HEK293 (cell line): ENCODE measurements around the gene MKNK2.

Source experiments
- BCL11B ChIP-seq: fragments of 450-650 bp; formaldehyde crosslinking; IDR thresholded peaks from 2 replicates; pipeline ENCODE4 v1.5.1; 2016; ENCODE audit warnings: low read depth, missing biosample characterization, missing genetic modification characterization
- EGR2 ChIP-seq: fragments of 450-650 bp; formaldehyde crosslinking; IDR thresholded peaks from 2 replicates; pipeline ENCODE4 v1.5.1; 2016; ENCODE audit warnings: low read depth, missing biosample characterization, missing genetic modification characterization
- HOXC10 ChIP-seq: sonication (generic); formaldehyde crosslinking; IDR thresholded peaks from 2 replicates; pipeline ENCODE4 v1.8.1; 2023; ENCODE audit warnings: mild to moderate bottlenecking, missing genetic modification reagents
- IKZF3 ChIP-seq: fragments of 450-650 bp; IDR thresholded peaks from 2 replicates; pipeline ENCODE4 v1.5.0; 2018; ENCODE audit warnings: missing biosample characterization, mild to moderate bottlenecking, missing genetic modification characterization, moderate library complexity
- KLF7 ChIP-seq: fragments of 450-650 bp; formaldehyde crosslinking; IDR thresholded peaks from 2 replicates; pipeline ENCODE4 v1.5.1; 2016; ENCODE audit warnings: missing biosample characterization, missing genetic modification characterization, borderline replicate concordance
- SP2 ChIP-seq: fragments of 450-650 bp; formaldehyde crosslinking; IDR thresholded peaks from 2 replicates; pipeline ENCODE4 v1.5.1; 2016; ENCODE audit warnings: missing biosample characterization, missing genetic modification characterization
- SP3 ChIP-seq: fragments of 450-650 bp; formaldehyde crosslinking; IDR thresholded peaks from 2 replicates; pipeline ENCODE4 v1.5.1; 2016; ENCODE audit warnings: missing biosample characterization, missing genetic modification characterization
- ZNF140 ChIP-seq: fragments of 450-650 bp; formaldehyde crosslinking; IDR thresholded peaks from 2 replicates; pipeline ENCODE4 v1.5.1; 2016; ENCODE audit warnings: missing biosample characterization, missing genetic modification characterization
- ZNF24 ChIP-seq: fragments of 450-650 bp; formaldehyde crosslinking; IDR thresholded peaks from 2 replicates; pipeline ENCODE4 v1.5.1; 2016; ENCODE audit warnings: missing biosample characterization, missing genetic modification characterization
- ZNF341 ChIP-seq: fragments of 450-650 bp; formaldehyde crosslinking; IDR thresholded peaks from 2 replicates; pipeline ENCODE4; 2016; ENCODE audit warnings: low read depth, missing biosample characterization, missing genetic modification characterization
- ZNF354C ChIP-seq: fragments of 450-650 bp; formaldehyde crosslinking; IDR thresholded peaks from 2 replicates; pipeline ENCODE4 v1.5.1; 2016; ENCODE audit warnings: missing biosample characterization, missing genetic modification characterization, low read depth, borderline replicate concordance
- ZNF530 ChIP-seq: fragments of 450-650 bp; formaldehyde crosslinking; IDR thresholded peaks from 2 replicates; pipeline ENCODE4 v1.5.1; 2016; ENCODE audit warnings: low read depth, missing biosample characterization, missing genetic modification characterization
- ZNF600 ChIP-seq: fragments of 450-650 bp; formaldehyde crosslinking; IDR thresholded peaks from 2 replicates; pipeline ENCODE4 v1.5.1; 2016; ENCODE audit warnings: missing biosample characterization, missing genetic modification characterization
- ZNF785 ChIP-seq: fragments of 450-650 bp; formaldehyde crosslinking; IDR thresholded peaks from 2 replicates; pipeline ENCODE4 v1.5.1; 2016; ENCODE audit warnings: missing biosample characterization, missing genetic modification characterization
- ZSCAN30 ChIP-seq: fragments of 450-650 bp; IDR thresholded peaks from 2 replicates; pipeline ENCODE4 v1.5.1; 2018; ENCODE audit warnings: missing biosample characterization, mild to moderate bottlenecking, missing genetic modification characterization, moderate library complexity
- TF ChIP-seq, protein P1 (sequence below): fragments of 450-650 bp; formaldehyde crosslinking; IDR thresholded peaks from 2 replicates; pipeline ENCODE4 v1.5.1; 2016; ENCODE audit warnings: missing biosample characterization, missing genetic modification characterization, low read depth
- TF ChIP-seq, protein P2 (sequence below): fragments of 450-650 bp; formaldehyde crosslinking; IDR thresholded peaks from 2 replicates; pipeline ENCODE4 v1.5.1; 2016; ENCODE audit warnings: missing biosample characterization, missing genetic modification characterization
- TF ChIP-seq, protein P3 (sequence below): fragments of 450-650 bp; formaldehyde crosslinking; IDR thresholded peaks from 2 replicates; pipeline ENCODE4 v1.5.1; 2016; ENCODE audit warnings: missing biosample characterization, missing genetic modification characterization
- TF ChIP-seq, protein P4 (sequence below): fragments of 450-650 bp; formaldehyde crosslinking; IDR thresholded peaks from 2 replicates; pipeline ENCODE4 v1.5.1; 2016; ENCODE audit warnings: missing biosample characterization, missing genetic modification characterization
- TF ChIP-seq, protein P5 (sequence below): fragments of 450-650 bp; formaldehyde crosslinking; IDR thresholded peaks from 2 replicates; pipeline ENCODE4 v1.5.1; 2016; ENCODE audit warnings: missing biosample characterization, missing genetic modification characterization
- TF ChIP-seq, protein P6 (sequence below): fragments of 450-650 bp; formaldehyde crosslinking; optimal IDR thresholded peaks from 2 replicates; pipeline ENCODE3; 2016; ENCODE audit warnings: missing biosample characterization, mild to moderate bottlenecking, missing genetic modification characterization
- TF ChIP-seq, protein P7 (sequence below): fragments of 450-650 bp; formaldehyde crosslinking; IDR thresholded peaks from 2 replicates; pipeline ENCODE4 v1.5.1; 2017; ENCODE audit warnings: missing biosample characterization, missing genetic modification characterization
- TF ChIP-seq, protein P8 (sequence below): fragments of 450-650 bp; formaldehyde crosslinking; IDR thresholded peaks from 2 replicates; pipeline ENCODE4 v1.5.1; 2016; ENCODE audit warnings: missing biosample characterization, missing genetic modification characterization

MKNK2 gene

DNA sequence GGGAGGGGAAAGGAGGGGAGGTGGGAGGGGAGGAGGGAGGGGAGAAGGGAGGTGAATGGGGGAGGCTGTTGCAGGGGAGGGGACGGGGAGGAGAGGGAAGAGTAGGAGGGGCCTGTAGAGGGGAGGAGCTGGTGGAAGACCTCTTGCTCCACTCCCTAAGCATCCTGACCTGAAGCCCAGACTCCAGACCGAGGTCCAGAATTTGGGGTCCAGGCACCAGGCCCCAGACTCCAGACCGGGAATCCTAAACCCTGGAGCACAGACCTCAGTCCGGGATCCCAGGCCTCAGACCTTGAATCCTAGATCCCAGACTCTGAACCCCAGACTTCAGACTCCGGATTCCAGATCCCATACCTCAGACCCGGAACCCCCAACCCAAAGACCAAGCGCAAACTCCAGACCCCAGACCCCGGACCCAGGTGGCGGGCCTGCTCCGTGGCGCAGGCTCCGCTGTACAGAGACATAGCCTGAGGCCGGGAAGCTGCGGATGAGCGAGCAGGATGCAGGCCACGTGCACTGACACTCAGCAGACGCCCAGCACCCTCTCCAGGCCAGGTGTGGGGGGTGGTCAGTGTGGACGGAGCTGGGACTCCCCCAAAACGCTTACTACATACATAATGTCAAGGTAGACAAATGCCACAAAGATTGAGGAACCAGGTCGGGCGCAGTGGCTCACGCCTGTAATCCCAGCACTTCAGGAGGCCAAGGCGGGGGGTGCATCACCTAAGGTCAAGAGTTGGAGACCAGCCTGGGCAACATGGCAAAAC, 34.8 kb downstream of the MKNK2 start (continued):
- TF ChIP-seq, protein P1, sequence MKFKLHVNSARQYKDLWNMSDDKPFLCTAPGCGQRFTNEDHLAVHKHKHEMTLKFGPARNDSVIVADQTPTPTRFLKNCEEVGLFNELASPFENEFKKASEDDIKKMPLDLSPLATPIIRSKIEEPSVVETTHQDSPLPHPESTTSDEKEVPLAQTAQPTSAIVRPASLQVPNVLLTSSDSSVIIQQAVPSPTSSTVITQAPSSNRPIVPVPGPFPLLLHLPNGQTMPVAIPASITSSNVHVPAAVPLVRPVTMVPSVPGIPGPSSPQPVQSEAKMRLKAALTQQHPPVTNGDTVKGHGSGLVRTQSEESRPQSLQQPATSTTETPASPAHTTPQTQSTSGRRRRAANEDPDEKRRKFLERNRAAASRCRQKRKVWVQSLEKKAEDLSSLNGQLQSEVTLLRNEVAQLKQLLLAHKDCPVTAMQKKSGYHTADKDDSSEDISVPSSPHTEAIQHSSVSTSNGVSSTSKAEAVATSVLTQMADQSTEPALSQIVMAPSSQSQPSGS, result no peak
- 0 out of 2 replicates have a peak, but pooled peaks have one; percentile 23 for TF ChIP-seq IKZF3 (tag by site-specific recombination)
- TF ChIP-seq, protein P2, sequence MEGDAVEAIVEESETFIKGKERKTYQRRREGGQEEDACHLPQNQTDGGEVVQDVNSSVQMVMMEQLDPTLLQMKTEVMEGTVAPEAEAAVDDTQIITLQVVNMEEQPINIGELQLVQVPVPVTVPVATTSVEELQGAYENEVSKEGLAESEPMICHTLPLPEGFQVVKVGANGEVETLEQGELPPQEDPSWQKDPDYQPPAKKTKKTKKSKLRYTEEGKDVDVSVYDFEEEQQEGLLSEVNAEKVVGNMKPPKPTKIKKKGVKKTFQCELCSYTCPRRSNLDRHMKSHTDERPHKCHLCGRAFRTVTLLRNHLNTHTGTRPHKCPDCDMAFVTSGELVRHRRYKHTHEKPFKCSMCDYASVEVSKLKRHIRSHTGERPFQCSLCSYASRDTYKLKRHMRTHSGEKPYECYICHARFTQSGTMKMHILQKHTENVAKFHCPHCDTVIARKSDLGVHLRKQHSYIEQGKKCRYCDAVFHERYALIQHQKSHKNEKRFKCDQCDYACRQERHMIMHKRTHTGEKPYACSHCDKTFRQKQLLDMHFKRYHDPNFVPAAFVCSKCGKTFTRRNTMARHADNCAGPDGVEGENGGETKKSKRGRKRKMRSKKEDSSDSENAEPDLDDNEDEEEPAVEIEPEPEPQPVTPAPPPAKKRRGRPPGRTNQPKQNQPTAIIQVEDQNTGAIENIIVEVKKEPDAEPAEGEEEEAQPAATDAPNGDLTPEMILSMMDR, result no peak
- no peak for TF ChIP-seq ZSCAN30 (tag by site-specific recombination)
- TF ChIP-seq KLF7 (tag by site-specific recombination), result no peak
- TF ChIP-seq, protein P3, sequence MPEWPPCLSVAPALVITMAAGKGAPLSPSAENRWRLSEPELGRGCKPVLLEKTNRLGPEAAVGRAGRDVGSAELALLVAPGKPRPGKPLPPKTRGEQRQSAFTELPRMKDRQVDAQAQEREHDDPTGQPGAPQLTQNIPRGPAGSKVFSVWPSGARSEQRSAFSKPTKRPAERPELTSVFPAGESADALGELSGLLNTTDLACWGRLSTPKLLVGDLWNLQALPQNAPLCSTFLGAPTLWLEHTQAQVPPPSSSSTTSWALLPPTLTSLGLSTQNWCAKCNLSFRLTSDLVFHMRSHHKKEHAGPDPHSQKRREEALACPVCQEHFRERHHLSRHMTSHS (tag by site-specific recombination), result no peak
- peak; percentile 65; the same call in 1 of the 2 replicates for TF ChIP-seq SP3 (tag by site-specific recombination)
- no peak for TF ChIP-seq ZNF24 (tag by site-specific recombination)
- TF ChIP-seq ZNF600 (tag by site-specific recombination), result peak; percentile 67
- peak; percentile 72 for TF ChIP-seq ZNF341 (tag by site-specific recombination)
- TF ChIP-seq ZNF354C (tag by site-specific recombination), result no peak
- TF ChIP-seq ZNF140 (tag by site-specific recombination), result no peak
- no peak for TF ChIP-seq ZNF530 (tag by site-specific recombination)
- TF ChIP-seq, protein P4, sequence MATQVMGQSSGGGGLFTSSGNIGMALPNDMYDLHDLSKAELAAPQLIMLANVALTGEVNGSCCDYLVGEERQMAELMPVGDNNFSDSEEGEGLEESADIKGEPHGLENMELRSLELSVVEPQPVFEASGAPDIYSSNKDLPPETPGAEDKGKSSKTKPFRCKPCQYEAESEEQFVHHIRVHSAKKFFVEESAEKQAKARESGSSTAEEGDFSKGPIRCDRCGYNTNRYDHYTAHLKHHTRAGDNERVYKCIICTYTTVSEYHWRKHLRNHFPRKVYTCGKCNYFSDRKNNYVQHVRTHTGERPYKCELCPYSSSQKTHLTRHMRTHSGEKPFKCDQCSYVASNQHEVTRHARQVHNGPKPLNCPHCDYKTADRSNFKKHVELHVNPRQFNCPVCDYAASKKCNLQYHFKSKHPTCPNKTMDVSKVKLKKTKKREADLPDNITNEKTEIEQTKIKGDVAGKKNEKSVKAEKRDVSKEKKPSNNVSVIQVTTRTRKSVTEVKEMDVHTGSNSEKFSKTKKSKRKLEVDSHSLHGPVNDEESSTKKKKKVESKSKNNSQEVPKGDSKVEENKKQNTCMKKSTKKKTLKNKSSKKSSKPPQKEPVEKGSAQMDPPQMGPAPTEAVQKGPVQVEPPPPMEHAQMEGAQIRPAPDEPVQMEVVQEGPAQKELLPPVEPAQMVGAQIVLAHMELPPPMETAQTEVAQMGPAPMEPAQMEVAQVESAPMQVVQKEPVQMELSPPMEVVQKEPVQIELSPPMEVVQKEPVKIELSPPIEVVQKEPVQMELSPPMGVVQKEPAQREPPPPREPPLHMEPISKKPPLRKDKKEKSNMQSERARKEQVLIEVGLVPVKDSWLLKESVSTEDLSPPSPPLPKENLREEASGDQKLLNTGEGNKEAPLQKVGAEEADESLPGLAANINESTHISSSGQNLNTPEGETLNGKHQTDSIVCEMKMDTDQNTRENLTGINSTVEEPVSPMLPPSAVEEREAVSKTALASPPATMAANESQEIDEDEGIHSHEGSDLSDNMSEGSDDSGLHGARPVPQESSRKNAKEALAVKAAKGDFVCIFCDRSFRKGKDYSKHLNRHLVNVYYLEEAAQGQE (tag by site-specific recombination), result no peak
- no peak for TF ChIP-seq BCL11B (tag by site-specific recombination)
- TF ChIP-seq, protein P5, sequence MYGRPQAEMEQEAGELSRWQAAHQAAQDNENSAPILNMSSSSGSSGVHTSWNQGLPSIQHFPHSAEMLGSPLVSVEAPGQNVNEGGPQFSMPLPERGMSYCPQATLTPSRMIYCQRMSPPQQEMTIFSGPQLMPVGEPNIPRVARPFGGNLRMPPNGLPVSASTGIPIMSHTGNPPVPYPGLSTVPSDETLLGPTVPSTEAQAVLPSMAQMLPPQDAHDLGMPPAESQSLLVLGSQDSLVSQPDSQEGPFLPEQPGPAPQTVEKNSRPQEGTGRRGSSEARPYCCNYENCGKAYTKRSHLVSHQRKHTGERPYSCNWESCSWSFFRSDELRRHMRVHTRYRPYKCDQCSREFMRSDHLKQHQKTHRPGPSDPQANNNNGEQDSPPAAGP (tag by site-specific recombination), result no peak
- TF ChIP-seq SP2 (tag by site-specific recombination), result peak; percentile 26; the same call in 1 of the 2 replicates
- TF ChIP-seq, protein P6, sequence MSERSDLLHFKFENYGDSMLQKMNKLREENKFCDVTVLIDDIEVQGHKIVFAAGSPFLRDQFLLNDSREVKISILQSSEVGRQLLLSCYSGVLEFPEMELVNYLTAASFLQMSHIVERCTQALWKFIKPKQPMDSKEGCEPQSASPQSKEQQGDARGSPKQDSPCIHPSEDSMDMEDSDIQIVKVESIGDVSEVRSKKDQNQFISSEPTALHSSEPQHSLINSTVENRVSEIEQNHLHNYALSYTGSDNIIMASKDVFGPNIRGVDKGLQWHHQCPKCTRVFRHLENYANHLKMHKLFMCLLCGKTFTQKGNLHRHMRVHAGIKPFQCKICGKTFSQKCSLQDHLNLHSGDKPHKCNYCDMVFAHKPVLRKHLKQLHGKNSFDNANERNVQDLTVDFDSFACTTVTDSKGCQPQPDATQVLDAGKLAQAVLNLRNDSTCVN (tag by site-specific recombination), result peak; percentile 12
- TF ChIP-seq ZNF785 (tag by site-specific recombination), result no peak
- TF ChIP-seq, protein P7, sequence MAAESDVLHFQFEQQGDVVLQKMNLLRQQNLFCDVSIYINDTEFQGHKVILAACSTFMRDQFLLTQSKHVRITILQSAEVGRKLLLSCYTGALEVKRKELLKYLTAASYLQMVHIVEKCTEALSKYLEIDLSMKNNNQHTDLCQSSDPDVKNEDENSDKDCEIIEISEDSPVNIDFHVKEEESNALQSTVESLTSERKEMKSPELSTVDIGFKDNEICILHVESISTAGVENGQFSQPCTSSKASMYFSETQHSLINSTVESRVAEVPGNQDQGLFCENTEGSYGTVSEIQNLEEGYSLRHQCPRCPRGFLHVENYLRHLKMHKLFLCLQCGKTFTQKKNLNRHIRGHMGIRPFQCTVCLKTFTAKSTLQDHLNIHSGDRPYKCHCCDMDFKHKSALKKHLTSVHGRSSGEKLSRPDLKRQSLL (tag by site-specific recombination), result no peak
- TF ChIP-seq HOXC10 (CRISPR knock-in tag), result no peak
- TF ChIP-seq, protein P8, sequence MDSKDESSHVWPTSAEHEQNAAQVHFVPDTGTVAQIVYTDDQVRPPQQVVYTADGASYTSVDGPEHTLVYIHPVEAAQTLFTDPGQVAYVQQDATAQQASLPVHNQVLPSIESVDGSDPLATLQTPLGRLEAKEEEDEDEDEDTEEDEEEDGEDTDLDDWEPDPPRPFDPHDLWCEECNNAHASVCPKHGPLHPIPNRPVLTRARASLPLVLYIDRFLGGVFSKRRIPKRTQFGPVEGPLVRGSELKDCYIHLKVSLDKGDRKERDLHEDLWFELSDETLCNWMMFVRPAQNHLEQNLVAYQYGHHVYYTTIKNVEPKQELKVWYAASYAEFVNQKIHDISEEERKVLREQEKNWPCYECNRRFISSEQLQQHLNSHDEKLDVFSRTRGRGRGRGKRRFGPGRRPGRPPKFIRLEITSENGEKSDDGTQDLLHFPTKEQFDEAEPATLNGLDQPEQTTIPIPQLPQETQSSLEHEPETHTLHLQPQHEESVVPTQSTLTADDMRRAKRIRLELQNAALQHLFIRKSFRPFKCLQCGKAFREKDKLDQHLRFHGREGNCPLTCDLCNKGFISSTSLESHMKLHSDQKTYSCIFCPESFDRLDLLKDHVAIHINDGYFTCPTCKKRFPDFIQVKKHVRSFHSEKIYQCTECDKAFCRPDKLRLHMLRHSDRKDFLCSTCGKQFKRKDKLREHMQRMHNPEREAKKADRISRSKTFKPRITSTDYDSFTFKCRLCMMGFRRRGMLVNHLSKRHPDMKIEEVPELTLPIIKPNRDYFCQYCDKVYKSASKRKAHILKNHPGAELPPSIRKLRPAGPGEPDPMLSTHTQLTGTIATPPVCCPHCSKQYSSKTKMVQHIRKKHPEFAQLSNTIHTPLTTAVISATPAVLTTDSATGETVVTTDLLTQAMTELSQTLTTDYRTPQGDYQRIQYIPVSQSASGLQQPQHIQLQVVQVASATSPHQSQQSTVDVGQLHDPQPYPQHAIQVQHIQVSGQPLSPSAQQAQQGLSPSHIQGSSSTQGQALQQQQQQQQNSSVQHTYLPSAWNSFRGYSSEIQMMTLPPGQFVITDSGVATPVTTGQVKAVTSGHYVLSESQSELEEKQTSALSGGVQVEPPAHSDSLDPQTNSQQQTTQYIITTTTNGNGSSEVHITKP (tag by site-specific recombination), result no peak
- no peak for TF ChIP-seq EGR2 (tag by site-specific recombination)
